ENCODE data around the gene TP53I11.

- no peak for TF ChIP-seq CTCF (conservative IDR thresholded peaks at IDR 0.05 in 1 of 2, IDR thresholded peaks at IDR 0.05 in 1 of 2; ENCODE audit: extremely low read depth in 1 of 2, insufficient read depth in 1 of 2, low read depth in 1 of 2, low read length in 2 of 2)
- TF ChIP-seq EZH2 (IDR thresholded peaks at IDR 0.05; ENCODE audit: borderline replicate concordance, low read length): no peak
Measured at GRCh38 chr11:44944853-44945235, 5.8 kb downstream of the TP53I11 start.

Data from mammary epithelial cell (primary cell).